ENCODE results near the gene EXOC1. TPM values are rescaled to one million over a fixed set of nuclear protein-coding genes. Genes with fewer than 3 reads are reported as not detected.

EXOC1 gene
- total and polyA plus RNA-seq, 2 experiments from 2014 or later, result 13.4 to 22.2 TPM

- Histone ChIP-seq H3K4me1 (ENCODE audit: insufficient read depth) (no peaks in the 10 kb centered on the region), H3K9me2 (ENCODE audit: insufficient read depth) (no peaks in the 10 kb centered on the region), H4K20me1 (replicated peaks; ENCODE audit: insufficient read depth) (no peaks in the 10 kb centered on the region), H3K27ac (ENCODE audit: low read depth) (no peak overlapping the region), H3K4me2 (no peak overlapping the region), H3F3A (replicated peaks; ENCODE audit: low read depth) (no peaks in the 10 kb centered on the region), H3K36me3 (ENCODE audit: insufficient read depth) (no peaks in the 10 kb centered on the region), H2AFZ (no peak overlapping the region), H3K79me2 (replicated peaks; ENCODE audit: insufficient read depth) (no peaks in the 10 kb centered on the region), H3K27me3 (ENCODE audit: insufficient read depth) (no peaks in the 10 kb centered on the region), H3K4me3 (no peak overlapping the region)
- H3K27me3 Mint-ChIP-seq (ENCODE audit: insufficient read depth, low read depth, poor library complexity), result peaks cover 5% of the 10 kb centered on the region
- no peaks in the 10 kb centered on the region; the same call in 2 of the 3 replicates for H3K36me3 Mint-ChIP-seq (ENCODE audit: low read depth)
- TF ChIP-seq EZH2phosphoT487 (IDR thresholded peaks at IDR 0.05; ENCODE audit: unreplicated experiment) (no peak), ETS1 (IDR thresholded peaks at IDR 0.05) (no peak), EZH2 (IDR thresholded peaks at IDR 0.05; ENCODE audit: low read depth, unreplicated experiment) (no peak), ZNF331 (CRISPR knock-in tag; IDR thresholded peaks at IDR 0.05; ENCODE audit: low read depth) (no peak), CREB1 (CRISPR knock-in tag; IDR thresholded peaks at IDR 0.05; ENCODE audit: low read depth) (no peak)
- TF ChIP-seq, protein P1, sequence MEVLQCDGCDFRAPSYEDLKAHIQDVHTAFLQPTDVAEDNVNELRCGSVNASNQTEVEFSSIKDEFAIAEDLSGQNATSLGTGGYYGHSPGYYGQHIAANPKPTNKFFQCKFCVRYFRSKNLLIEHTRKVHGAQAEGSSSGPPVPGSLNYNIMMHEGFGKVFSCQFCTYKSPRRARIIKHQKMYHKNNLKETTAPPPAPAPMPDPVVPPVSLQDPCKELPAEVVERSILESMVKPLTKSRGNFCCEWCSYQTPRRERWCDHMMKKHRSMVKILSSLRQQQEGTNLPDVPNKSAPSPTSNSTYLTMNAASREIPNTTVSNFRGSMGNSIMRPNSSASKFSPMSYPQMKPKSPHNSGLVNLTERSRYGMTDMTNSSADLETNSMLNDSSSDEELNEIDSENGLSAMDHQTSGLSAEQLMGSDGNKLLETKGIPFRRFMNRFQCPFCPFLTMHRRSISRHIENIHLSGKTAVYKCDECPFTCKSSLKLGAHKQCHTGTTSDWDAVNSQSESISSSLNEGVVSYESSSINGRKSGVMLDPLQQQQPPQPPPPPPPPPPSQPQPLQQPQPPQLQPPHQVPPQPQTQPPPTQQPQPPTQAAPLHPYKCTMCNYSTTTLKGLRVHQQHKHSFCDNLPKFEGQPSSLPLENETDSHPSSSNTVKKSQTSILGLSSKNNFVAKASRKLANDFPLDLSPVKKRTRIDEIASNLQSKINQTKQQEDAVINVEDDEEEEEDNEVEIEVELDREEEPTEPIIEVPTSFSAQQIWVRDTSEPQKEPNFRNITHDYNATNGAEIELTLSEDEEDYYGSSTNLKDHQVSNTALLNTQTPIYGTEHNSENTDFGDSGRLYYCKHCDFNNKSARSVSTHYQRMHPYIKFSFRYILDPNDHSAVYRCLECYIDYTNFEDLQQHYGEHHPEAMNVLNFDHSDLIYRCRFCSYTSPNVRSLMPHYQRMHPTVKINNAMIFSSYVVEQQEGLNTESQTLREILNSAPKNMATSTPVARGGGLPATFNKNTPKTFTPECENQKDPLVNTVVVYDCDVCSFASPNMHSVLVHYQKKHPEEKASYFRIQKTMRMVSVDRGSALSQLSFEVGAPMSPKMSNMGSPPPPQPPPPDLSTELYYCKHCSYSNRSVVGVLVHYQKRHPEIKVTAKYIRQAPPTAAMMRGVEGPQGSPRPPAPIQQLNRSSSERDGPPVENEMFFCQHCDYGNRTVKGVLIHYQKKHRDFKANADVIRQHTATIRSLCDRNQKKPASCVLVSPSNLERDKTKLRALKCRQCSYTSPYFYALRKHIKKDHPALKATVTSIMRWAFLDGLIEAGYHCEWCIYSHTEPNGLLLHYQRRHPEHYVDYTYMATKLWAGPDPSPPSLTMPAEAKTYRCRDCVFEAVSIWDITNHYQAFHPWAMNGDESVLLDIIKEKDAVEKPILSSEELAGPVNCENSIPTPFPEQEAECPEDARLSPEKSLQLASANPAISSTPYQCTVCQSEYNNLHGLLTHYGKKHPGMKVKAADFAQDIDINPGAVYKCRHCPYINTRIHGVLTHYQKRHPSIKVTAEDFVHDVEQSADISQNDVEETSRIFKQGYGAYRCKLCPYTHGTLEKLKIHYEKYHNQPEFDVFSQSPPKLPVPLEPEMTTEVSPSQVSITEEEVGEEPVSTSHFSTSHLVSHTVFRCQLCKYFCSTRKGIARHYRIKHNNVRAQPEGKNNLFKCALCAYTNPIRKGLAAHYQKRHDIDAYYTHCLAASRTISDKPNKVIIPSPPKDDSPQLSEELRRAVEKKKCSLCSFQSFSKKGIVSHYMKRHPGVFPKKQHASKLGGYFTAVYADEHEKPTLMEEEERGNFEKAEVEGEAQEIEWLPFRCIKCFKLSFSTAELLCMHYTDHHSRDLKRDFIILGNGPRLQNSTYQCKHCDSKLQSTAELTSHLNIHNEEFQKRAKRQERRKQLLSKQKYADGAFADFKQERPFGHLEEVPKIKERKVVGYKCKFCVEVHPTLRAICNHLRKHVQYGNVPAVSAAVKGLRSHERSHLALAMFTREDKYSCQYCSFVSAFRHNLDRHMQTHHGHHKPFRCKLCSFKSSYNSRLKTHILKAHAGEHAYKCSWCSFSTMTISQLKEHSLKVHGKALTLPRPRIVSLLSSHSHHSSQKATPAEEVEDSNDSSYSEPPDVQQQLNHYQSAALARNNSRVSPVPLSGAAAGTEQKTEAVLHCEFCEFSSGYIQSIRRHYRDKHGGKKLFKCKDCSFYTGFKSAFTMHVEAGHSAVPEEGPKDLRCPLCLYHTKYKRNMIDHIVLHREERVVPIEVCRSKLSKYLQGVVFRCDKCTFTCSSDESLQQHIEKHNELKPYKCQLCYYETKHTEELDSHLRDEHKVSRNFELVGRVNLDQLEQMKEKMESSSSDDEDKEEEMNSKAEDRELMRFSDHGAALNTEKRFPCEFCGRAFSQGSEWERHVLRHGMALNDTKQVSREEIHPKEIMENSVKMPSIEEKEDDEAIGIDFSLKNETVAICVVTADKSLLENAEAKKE (CRISPR knock-in tag; IDR thresholded peaks at IDR 0.05), result no peak
- no peak overlapping the region for H3K27ac Mint-ChIP-seq
- H3K4me3 Mint-ChIP-seq, result no peak overlapping the region
- ATAC-seq, result no peak
- DNase-seq (ENCODE audit: low spot score), result no peak
- no peaks in the 10 kb centered on the region; the same call in 2 of the 3 replicates for H3K9me3 Mint-ChIP-seq
- H3K4me1 Mint-ChIP-seq, result no peaks in the 10 kb centered on the region
Observed at GRCh38 chr4:55906989-55907388, 53.5 kb downstream of the EXOC1 start.
